Measurements from ENCODE around the gene SHISA6. TPM values are rescaled to one million over a fixed set of nuclear protein-coding genes. Genes with fewer than 3 reads are reported as not detected.

Gene SHISA6
- total RNA-seq, 1 donor from 2014 or later: 2.1 TPM

DNA sequence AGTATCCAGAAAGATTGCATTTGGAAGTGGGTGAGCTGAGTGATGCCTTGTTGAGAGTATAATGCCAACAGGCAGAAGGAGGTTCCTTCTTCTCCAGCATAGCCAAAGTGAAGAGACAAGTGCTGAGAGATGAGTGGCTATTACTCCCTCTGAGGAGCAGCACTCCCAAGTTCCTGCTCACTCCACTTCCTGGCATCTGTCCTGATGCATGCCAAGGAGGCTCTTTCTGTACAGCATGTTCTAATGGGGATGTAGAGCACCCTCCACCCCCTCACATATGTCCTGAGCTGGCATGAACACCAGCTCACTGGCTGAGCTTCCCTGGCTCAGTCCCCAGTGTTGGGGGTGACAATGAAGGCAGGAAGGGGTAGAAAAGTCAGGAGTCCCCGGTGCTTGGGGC is 313.0 kb downstream of the SHISA6 start:
- no peak overlapping the region for H3K9ac ChIP-seq (ENCODE audit: low read depth in 1 of 3, low read length in 3 of 3)
- no peak overlapping the region for H3K27ac ChIP-seq (ENCODE audit: low read depth, low read length)
- peaks cover 0 to 10% (median 3%) of the 10 kb centered on the region in 3 donors for H3K27me3 ChIP-seq (ENCODE audit: control insufficient read depth in 3 of 3, insufficient read depth in 3 of 3, low read length in 3 of 3)
- no peaks in the 10 kb centered on the region for H3K36me3 ChIP-seq (ENCODE audit: control insufficient read depth in 3 of 3, insufficient read depth in 3 of 3, low read length in 3 of 3)
- no peak overlapping the region for H3K4me3 ChIP-seq (ENCODE audit: low read length in 3 of 3)
- H3K4me1 ChIP-seq (ENCODE audit: control insufficient read depth in 3 of 3, insufficient read depth in 3 of 3, low read length in 3 of 3): no peaks in the 10 kb centered on the region
- H3K9me3 ChIP-seq (ENCODE audit: control insufficient read depth in 3 of 3, low read length in 3 of 3): no peaks in the 10 kb centered on the region

DNA sequence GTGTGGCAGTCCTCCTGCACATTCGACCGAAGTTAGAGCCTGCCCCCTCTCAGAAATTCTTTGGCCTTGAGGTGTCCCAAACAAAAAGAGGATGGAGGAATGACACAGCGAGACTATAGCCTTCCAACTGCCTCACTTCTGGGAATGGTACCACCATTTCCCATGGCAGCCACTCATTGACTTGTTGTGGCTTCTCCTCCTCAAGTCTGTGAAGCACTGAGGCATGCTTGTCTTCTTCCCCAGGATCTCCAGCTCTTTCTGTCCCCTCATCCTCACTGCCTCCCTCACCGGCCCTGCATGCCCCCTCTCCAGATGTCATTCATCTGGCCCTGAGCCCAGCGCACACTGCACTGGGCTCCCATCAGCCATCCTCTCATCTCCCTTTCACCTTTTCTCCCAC is 313.5 kb downstream of the SHISA6 start:
- no peak overlapping the region for H3K4me3 ChIP-seq (ENCODE audit: low read length in 3 of 3)
- H3K9me3 ChIP-seq (ENCODE audit: control insufficient read depth in 3 of 3, low read length in 3 of 3): no peaks in the 10 kb centered on the region
- no peak overlapping the region for H3K9ac ChIP-seq (ENCODE audit: low read depth in 1 of 3, low read length in 3 of 3)
- peaks cover 0 to 12% (median 3%) of the 10 kb centered on the region in 3 donors for H3K27me3 ChIP-seq (ENCODE audit: control insufficient read depth in 3 of 3, insufficient read depth in 3 of 3, low read length in 3 of 3)
- no peaks in the 10 kb centered on the region for H3K36me3 ChIP-seq (ENCODE audit: control insufficient read depth in 3 of 3, insufficient read depth in 3 of 3, low read length in 3 of 3)
- no peak overlapping the region for H3K27ac ChIP-seq (ENCODE audit: low read depth, low read length)
- H3K4me1 ChIP-seq (ENCODE audit: control insufficient read depth in 3 of 3, insufficient read depth in 3 of 3, low read length in 3 of 3): no peaks in the 10 kb centered on the region

DNA sequence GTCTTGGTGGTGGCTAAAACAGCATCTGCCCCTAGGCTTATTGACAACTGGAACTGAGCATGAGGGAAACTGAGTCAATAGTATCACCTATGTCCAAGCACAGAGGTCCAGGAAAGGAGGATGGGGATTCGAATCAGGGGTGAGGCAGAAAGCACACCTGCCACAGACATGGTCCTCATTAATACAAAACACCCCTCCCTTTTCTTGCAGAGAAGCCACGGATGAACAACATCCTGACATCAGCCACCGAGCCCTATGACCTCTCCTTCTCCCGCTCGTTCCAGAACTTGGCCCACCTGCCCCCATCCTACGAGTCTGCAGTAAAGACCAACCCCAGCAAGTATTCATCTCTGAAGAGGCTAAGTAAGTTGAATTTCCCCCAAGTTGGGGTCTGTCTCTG is 314.5 kb downstream of the SHISA6 start:
- H3K36me3 ChIP-seq (ENCODE audit: control insufficient read depth in 3 of 3, insufficient read depth in 3 of 3, low read length in 3 of 3): no peaks in the 10 kb centered on the region
- no peaks in the 10 kb centered on the region for H3K4me1 ChIP-seq (ENCODE audit: control insufficient read depth in 3 of 3, insufficient read depth in 3 of 3, low read length in 3 of 3)
- no peak overlapping the region for H3K9ac ChIP-seq (ENCODE audit: low read depth in 1 of 3, low read length in 3 of 3)
- H3K27ac ChIP-seq (ENCODE audit: low read depth, low read length): no peak overlapping the region
- no peak overlapping the region for H3K4me3 ChIP-seq (ENCODE audit: low read length in 3 of 3)
- no peaks in the 10 kb centered on the region for H3K9me3 ChIP-seq (ENCODE audit: control insufficient read depth in 3 of 3, low read length in 3 of 3)
- H3K27me3 ChIP-seq (ENCODE audit: control insufficient read depth in 3 of 3, insufficient read depth in 3 of 3, low read length in 3 of 3): peaks cover 0 to 12% (median 3%) of the 10 kb centered on the region in 3 donors

GRCh38 chr17:11557727-11558452 is 316.9 kb downstream of the SHISA6 start:
- Histone ChIP-seq H3K36me3 (ENCODE audit: control insufficient read depth in 3 of 3, insufficient read depth in 3 of 3, low read length in 3 of 3) (no peaks in the 10 kb centered on the region), H3K9ac (ENCODE audit: low read depth in 1 of 3, low read length in 3 of 3) (no peak overlapping the region), H3K4me3 (ENCODE audit: low read length in 3 of 3) (no peak overlapping the region), H3K27ac (ENCODE audit: low read depth, low read length) (no peak overlapping the region), H3K9me3 (ENCODE audit: control insufficient read depth in 3 of 3, low read length in 3 of 3) (no peaks in the 10 kb centered on the region), H3K27me3 (ENCODE audit: control insufficient read depth in 3 of 3, insufficient read depth in 3 of 3, low read length in 3 of 3) (peaks cover 0 to 15% (median 3%) of the 10 kb centered on the region in 3 donors), H3K4me1 (ENCODE audit: control insufficient read depth in 3 of 3, insufficient read depth in 3 of 3, low read length in 3 of 3) (no peaks in the 10 kb centered on the region)

DNA sequence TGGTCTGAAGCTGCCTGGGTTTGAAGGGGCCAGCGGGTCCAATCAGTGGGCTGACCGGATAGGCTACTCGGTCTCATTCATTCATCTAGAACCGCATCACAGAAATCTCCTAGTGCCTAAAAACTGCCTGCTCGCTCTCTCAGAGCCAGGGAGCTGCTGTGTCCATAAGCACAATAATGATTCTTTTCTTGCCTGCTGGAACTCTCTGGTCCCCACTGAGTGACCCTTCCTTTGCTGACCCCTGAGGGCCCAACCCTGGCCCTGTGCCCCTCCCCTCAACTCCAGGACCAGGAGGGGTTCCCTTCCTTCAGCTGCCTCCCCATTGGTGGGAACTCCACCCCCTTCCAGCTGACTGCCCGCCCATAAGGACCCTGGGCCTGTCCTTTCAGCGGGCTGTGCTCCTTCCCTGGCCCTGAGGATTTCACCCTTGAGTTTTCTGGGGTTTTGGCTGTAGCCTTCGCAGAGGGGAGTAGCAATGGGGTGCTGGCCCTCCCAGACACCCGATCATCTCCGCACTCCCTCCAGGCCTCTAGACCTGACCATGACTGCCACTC is 317.7 kb downstream of the SHISA6 start:
- no peak overlapping the region for H3K27ac ChIP-seq (ENCODE audit: low read depth, low read length)
- no peaks in the 10 kb centered on the region for H3K9me3 ChIP-seq (ENCODE audit: control insufficient read depth in 3 of 3, low read length in 3 of 3)
- no peaks in the 10 kb centered on the region for H3K36me3 ChIP-seq (ENCODE audit: control insufficient read depth in 3 of 3, insufficient read depth in 3 of 3, low read length in 3 of 3)
- no peak overlapping the region for H3K4me3 ChIP-seq (ENCODE audit: low read length in 3 of 3)
- peaks cover 0 to 15% (median 3%) of the 10 kb centered on the region in 3 donors for H3K27me3 ChIP-seq (ENCODE audit: control insufficient read depth in 3 of 3, insufficient read depth in 3 of 3, low read length in 3 of 3)
- H3K4me1 ChIP-seq (ENCODE audit: control insufficient read depth in 3 of 3, insufficient read depth in 3 of 3, low read length in 3 of 3): no peaks in the 10 kb centered on the region
- no peak overlapping the region for H3K9ac ChIP-seq (ENCODE audit: low read depth in 1 of 3, low read length in 3 of 3)

DNA sequence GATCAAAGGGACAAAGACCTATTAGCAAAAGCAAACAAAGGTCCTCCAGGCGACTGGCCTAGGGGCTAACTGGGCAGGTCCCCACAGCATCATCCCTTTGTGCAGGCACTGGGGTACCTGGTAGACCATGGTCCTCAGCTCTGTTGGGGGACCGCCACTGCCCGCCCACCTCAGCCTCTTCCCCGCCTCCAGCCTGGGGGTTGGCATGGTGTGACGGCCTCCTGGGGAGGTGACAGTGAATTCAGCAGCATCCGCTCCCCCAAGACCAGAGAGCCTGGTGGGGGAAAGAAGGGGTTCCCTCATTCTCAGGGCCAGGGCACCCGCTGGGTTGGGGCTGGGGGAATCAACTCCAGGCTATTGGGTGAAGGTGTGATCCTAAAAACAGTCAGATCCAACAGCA is 318.6 kb downstream of the SHISA6 start:
- H3K4me3 ChIP-seq (ENCODE audit: low read length in 3 of 3): no peak overlapping the region

DNA sequence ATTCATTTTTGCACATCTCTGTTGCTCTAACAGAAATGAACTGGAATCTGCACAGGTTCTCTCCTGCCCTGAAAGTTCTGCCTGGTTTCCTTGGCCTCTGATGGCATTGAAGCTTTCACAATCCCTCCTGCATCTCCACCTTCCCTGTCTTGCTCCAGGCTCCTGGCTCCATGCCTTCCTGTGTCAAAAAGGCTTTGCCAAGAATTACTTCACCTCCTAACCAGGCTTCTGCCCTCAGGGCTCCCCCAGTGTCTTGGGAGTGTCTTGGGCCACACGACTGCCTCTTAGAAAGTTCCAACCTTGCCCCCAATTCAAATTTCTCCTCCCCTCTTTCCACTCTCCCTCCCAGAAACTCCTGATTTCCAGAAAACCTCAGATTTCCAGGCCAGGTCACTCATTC is 320.3 kb downstream of the SHISA6 start:
- H3K27me3 ChIP-seq (ENCODE audit: control insufficient read depth in 3 of 3, insufficient read depth in 3 of 3, low read length in 3 of 3): peaks cover 0 to 6% (median 3%) of the 10 kb centered on the region in 3 donors
- no peaks in the 10 kb centered on the region for H3K36me3 ChIP-seq (ENCODE audit: control insufficient read depth in 3 of 3, insufficient read depth in 3 of 3, low read length in 3 of 3)
- H3K9me3 ChIP-seq (ENCODE audit: control insufficient read depth in 3 of 3, low read length in 3 of 3): no peaks in the 10 kb centered on the region
- no peak overlapping the region for H3K4me3 ChIP-seq (ENCODE audit: low read length in 3 of 3)
- no peak overlapping the region for H3K9ac ChIP-seq (ENCODE audit: low read depth in 1 of 3, low read length in 3 of 3)
- H3K4me1 ChIP-seq (ENCODE audit: control insufficient read depth in 3 of 3, insufficient read depth in 3 of 3, low read length in 3 of 3): no peaks in the 10 kb centered on the region
- no peak overlapping the region for H3K27ac ChIP-seq (ENCODE audit: low read depth, low read length)

More for the DNA sequence above, 318.6 kb downstream of the SHISA6 start:
- no peaks in the 10 kb centered on the region for H3K4me1 ChIP-seq (ENCODE audit: control insufficient read depth in 3 of 3, insufficient read depth in 3 of 3, low read length in 3 of 3)
- H3K27me3 ChIP-seq (ENCODE audit: control insufficient read depth in 3 of 3, insufficient read depth in 3 of 3, low read length in 3 of 3): peaks cover 0 to 8% (median 3%) of the 10 kb centered on the region in 3 donors
- no peak overlapping the region for H3K27ac ChIP-seq (ENCODE audit: low read depth, low read length)
- H3K9me3 ChIP-seq (ENCODE audit: control insufficient read depth in 3 of 3, low read length in 3 of 3): no peaks in the 10 kb centered on the region
- no peaks in the 10 kb centered on the region for H3K36me3 ChIP-seq (ENCODE audit: control insufficient read depth in 3 of 3, insufficient read depth in 3 of 3, low read length in 3 of 3)
- no peak overlapping the region for H3K9ac ChIP-seq (ENCODE audit: low read depth in 1 of 3, low read length in 3 of 3)

- no peak overlapping the region for H3K27ac ChIP-seq (ENCODE audit: low read depth, low read length)
- H3K9ac ChIP-seq (ENCODE audit: low read depth in 1 of 3, low read length in 3 of 3): no peak overlapping the region
- no peaks in the 10 kb centered on the region for H3K9me3 ChIP-seq (ENCODE audit: control insufficient read depth in 3 of 3, low read length in 3 of 3)
- peaks cover 0 to 6% (median 2%) of the 10 kb centered on the region in 3 donors for H3K27me3 ChIP-seq (ENCODE audit: control insufficient read depth in 3 of 3, insufficient read depth in 3 of 3, low read length in 3 of 3)
- no peaks in the 10 kb centered on the region for H3K4me1 ChIP-seq (ENCODE audit: control insufficient read depth in 3 of 3, insufficient read depth in 3 of 3, low read length in 3 of 3)
- H3K36me3 ChIP-seq (ENCODE audit: control insufficient read depth in 3 of 3, insufficient read depth in 3 of 3, low read length in 3 of 3): no peaks in the 10 kb centered on the region
- no peak overlapping the region for H3K4me3 ChIP-seq (ENCODE audit: low read length in 3 of 3)
Observed at GRCh38 chr17:11561702-11562101, 320.7 kb downstream of the SHISA6 start.

DNA sequence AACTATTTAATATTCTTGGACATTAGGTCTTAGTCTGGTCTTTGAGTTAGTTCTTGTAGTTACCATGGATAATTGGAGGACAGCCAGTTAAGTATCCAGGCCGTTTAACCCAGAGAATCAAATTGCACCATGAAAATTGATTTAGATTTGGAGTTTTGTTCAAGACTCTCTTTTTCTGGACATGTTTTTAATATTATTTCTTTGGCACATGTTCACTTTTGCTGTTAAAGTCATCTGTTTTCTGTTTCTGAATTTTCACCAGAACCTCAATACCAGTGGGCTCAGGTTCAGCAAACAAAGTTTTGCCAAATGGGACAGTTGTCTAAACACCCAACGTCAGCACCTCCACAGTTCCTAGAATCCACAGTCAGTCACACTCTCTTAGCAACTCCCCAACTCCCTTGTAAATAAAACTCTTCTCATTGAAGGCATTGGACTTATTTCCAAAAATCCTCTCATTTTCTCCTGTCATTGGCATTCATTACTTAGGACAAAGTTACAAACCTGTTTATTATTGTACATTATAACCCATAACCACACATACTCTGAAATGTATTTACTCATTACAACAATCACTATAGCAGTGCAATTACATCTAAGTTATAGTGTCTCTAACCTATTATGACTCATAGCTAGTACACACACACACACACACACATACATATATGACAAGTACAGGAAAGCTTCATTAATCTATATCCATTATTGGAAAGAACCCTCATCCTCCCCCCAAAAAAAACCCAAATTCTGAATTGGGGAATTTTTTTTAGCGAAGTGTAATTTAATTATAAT is 323.8 kb downstream of the SHISA6 start:
- no peak overlapping the region for H3K9ac ChIP-seq (ENCODE audit: low read depth in 1 of 3, low read length in 3 of 3)
- no peaks in the 10 kb centered on the region for H3K36me3 ChIP-seq (ENCODE audit: control insufficient read depth in 3 of 3, insufficient read depth in 3 of 3, low read length in 3 of 3)
- H3K27me3 ChIP-seq (ENCODE audit: control insufficient read depth in 3 of 3, insufficient read depth in 3 of 3, low read length in 3 of 3): peaks cover 0 to 3% (median 0%) of the 10 kb centered on the region in 3 donors
- H3K4me1 ChIP-seq (ENCODE audit: control insufficient read depth in 3 of 3, insufficient read depth in 3 of 3, low read length in 3 of 3): no peaks in the 10 kb centered on the region
- no peak overlapping the region for H3K27ac ChIP-seq (ENCODE audit: low read depth, low read length)
- H3K4me3 ChIP-seq (ENCODE audit: low read length in 3 of 3): no peak overlapping the region
- no peaks in the 10 kb centered on the region for H3K9me3 ChIP-seq (ENCODE audit: control insufficient read depth in 3 of 3, low read length in 3 of 3)

DNA sequence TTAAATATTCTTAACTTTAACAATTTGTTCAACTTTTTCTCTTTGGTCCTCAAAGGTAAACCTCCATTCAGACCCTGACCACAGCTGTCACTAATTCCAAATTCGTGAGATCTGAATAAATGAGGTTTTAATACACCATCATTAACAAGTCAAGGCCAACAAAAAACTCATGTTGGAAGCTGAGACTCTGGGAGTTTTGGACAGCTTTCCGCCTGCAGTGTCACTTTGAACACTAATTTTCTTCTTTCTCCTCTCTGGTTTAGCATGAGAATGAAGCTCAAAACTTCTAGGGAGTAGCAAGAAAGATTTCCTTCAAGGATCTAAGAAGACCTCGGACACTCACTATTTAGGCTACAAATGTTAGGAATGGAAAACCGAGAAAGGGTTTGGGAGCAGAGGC is 324.6 kb downstream of the SHISA6 start:
- Histone ChIP-seq H3K9me3 (ENCODE audit: control insufficient read depth in 3 of 3, low read length in 3 of 3) (no peaks in the 10 kb centered on the region), H3K4me1 (ENCODE audit: control insufficient read depth in 3 of 3, insufficient read depth in 3 of 3, low read length in 3 of 3) (no peaks in the 10 kb centered on the region), H3K9ac (ENCODE audit: low read depth in 1 of 3, low read length in 3 of 3) (no peak overlapping the region)

More for the DNA sequence above, 324.6 kb downstream of the SHISA6 start:
- Histone ChIP-seq H3K36me3 (ENCODE audit: control insufficient read depth in 3 of 3, insufficient read depth in 3 of 3, low read length in 3 of 3) (no peaks in the 10 kb centered on the region), H3K27me3 (ENCODE audit: control insufficient read depth in 3 of 3, insufficient read depth in 3 of 3, low read length in 3 of 3) (peaks cover 0 to 3% (median 0%) of the 10 kb centered on the region in 3 donors), H3K27ac (ENCODE audit: low read depth, low read length) (no peak overlapping the region), H3K4me3 (ENCODE audit: low read length in 3 of 3) (no peak overlapping the region)

Data from skeletal muscle tissue (tissue), 4 donors.